K562 (cell line): ENCODE data around the gene PIK3CB. TPM values are rescaled to one million over a fixed set of nuclear protein-coding genes. Genes with fewer than 3 reads are reported as not detected.
A peak's percentile ranks its signal among the peaks of the same experiment; 100 is the strongest.

Source experiments
- ATAC-seq: fragments of 200-7000 bp; cut with Tn5 transposase; 3 replicates; pipeline ENCODE4 v1.9.1; 2020; ENCODE audit warnings: moderate library complexity
- BruUV-seq: library from RNA; stranded (reverse); fragments of 400-500 nt; replicated peaks from 2 replicates; lab custom pipeline; 2021; lab: Mats Ljungman, UMichigan
- CTCF ChIA-PET: fragments of 300-600 bp; formaldehyde crosslinking; extraction: SDS; loops from one replicate; lab custom pipeline; 2021; ENCODE audit warnings: low intra/inter-chr PET ratio; lab: Yijun Ruan, JAX
- POLR2A ChIA-PET: fragments of 300-600, 350-650 bp; sonication (Branson Sonifier 250); formaldehyde crosslinking; extraction: SDS; loops from one replicate; lab custom pipeline; 2021; ENCODE audit warnings: antibody characterized with exemption, inconsistent platforms; lab: Yijun Ruan, JAX
- DNase-seq, 4 experiments: peaks; one replicate each; pipeline versions ENCODE4 v3.0.0 to v3.0.0-alpha.2; 2011 to 2018; ENCODE audit warnings: low spot score in 3 of 4, mixed read lengths in 3 of 4; ENCODE audit errors: extremely low read depth in 1 of 4
- FAIRE-seq: peaks from 2 replicates; lab custom pipeline; 2011; peaks lifted over from hg19 to GRCh38; lab: Jason Lieb, UNC
- H2AFZ ChIP-seq: 2 replicates; pipeline ENCODE4 v1.6.0; 2011; ENCODE audit warnings: low read depth, low read length, control low read depth, inconsistent platforms
- H3K27ac ChIP-seq: fragments of 200-600 bp; 3 replicates; pipeline ENCODE4 v1.8.0; 2011; ENCODE audit warnings: low read depth, mild to moderate bottlenecking, control low read depth, inconsistent platforms, low read length, moderate library complexity, mixed read lengths; ENCODE audit errors: extremely low read depth
- H3K27me3 ChIP-seq, 2 experiments: fragments of 300-600 bp in 1 of 2; 2 replicates in 1 of 2; 3 replicates in 1 of 2; pipeline versions ENCODE4 v1.6.0 to v1.8.0; 2011; ENCODE audit warnings: inconsistent platforms in 2 of 2, low read length in 2 of 2, mild to moderate bottlenecking in 1 of 2, mixed read lengths in 1 of 2, moderate library complexity in 1 of 2; ENCODE audit not compliant: control insufficient read depth in 2 of 2, insufficient read depth in 2 of 2
- H3K36me3 ChIP-seq: fragments of 300-600 bp; 3 replicates; pipeline ENCODE4 v1.8.0; 2011; ENCODE audit warnings: mild to moderate bottlenecking, low read length, inconsistent platforms; ENCODE audit not compliant: control insufficient read depth, insufficient read depth
- H3K4me1 ChIP-seq, 2 experiments: fragments of 200-600 bp in 1 of 2; replicated peaks in 1 of 2; 2 replicates in 1 of 2; 3 replicates in 1 of 2; pipeline versions ENCODE4 v1.5.1 to v1.8.0; 2011; ENCODE audit warnings: inconsistent platforms in 2 of 2, low read length in 2 of 2, mild to moderate bottlenecking in 1 of 2, mixed read lengths in 1 of 2, moderate library complexity in 1 of 2; ENCODE audit not compliant: control insufficient read depth in 2 of 2, insufficient read depth in 2 of 2
- H3K4me2 ChIP-seq: 2 replicates; pipeline ENCODE4 v1.6.1; 2011; ENCODE audit warnings: low read length, control low read depth, inconsistent platforms, mixed read lengths; ENCODE audit not compliant: insufficient read depth
- H3K4me3 ChIP-seq: fragments of 200-600 bp; sonication (generic), shearing (Covaris generic); 2 replicates; pipeline ENCODE4 v1.5.1; 2016; ENCODE audit warnings: control low read depth, inconsistent platforms
- H3K79me2 ChIP-seq: fragments of 200-600 bp; 3 replicates; pipeline ENCODE4 v1.8.0; 2011; ENCODE audit warnings: low read length, inconsistent platforms; ENCODE audit not compliant: control insufficient read depth, insufficient read depth
- H3K9ac ChIP-seq, 2 experiments: 2 replicates each; pipeline versions ENCODE4 v1.6.0 to v1.6.1; 2011; ENCODE audit warnings: low read depth in 2 of 2, low read length in 2 of 2, control low read depth in 1 of 2, inconsistent platforms in 1 of 2, mild to moderate bottlenecking in 1 of 2, mixed read lengths in 1 of 2; ENCODE audit not compliant: insufficient read depth in 1 of 2
- H3K9me1 ChIP-seq: one replicate; pipeline ENCODE4 v1.6.0; 2011; ENCODE audit warnings: inconsistent platforms, mild to moderate bottlenecking, low read length, moderate library complexity; ENCODE audit not compliant: control insufficient read depth, insufficient read depth
- H3K9me3 ChIP-seq: replicated peaks from 2 replicates; pipeline ENCODE4 v1.5.1; 2011; ENCODE audit warnings: low read depth, low read length, inconsistent platforms; ENCODE audit not compliant: control insufficient read depth, insufficient read depth
- H4K20me1 ChIP-seq: replicated peaks from 2 replicates; pipeline ENCODE4 v1.6.1; 2011; ENCODE audit warnings: low read length, inconsistent platforms, mixed read lengths; ENCODE audit not compliant: control insufficient read depth, insufficient read depth
- CHD2 ChIP-seq: IDR thresholded peaks from 2 replicates; pipeline ENCODE4 v1.6.1; 2011; ENCODE audit warnings: low read depth, low read length
- DDX20 ChIP-seq: fragments of 450-650 bp; IDR thresholded peaks from 2 replicates; pipeline ENCODE4 v1.6.1; 2016; ENCODE audit warnings: missing genetic modification characterization, low read depth, mild to moderate bottlenecking, missing compliant biosample characterization, moderate library complexity
- ELF1 ChIP-seq: fragments of 200-800 bp; sonication (Bioruptor generic); IDR thresholded peaks from 2 replicates; pipeline ENCODE4 v1.6.1; 2016; ENCODE audit warnings: missing genetic modification characterization, missing compliant biosample characterization
- FOXM1 ChIP-seq, 2 experiments: fragments of 450-650 bp in 1 of 2; sonication (generic) in 1 of 2; formaldehyde crosslinking in 1 of 2; IDR thresholded peaks; 2 replicates each; pipeline versions ENCODE4 v1.6.1 to v1.9.0; 2017 to 2022; ENCODE audit warnings: low read depth in 2 of 2, mild to moderate bottlenecking in 2 of 2, missing genetic modification reagents in 1 of 2, moderate library complexity in 1 of 2
- NFRKB ChIP-seq: fragments of 450-650 bp; IDR thresholded peaks from 2 replicates; pipeline ENCODE4 v1.6.1; 2016; ENCODE audit warnings: low read depth
- SMARCA5 ChIP-seq: fragments of 450-650 bp; IDR thresholded peaks from 2 replicates; pipeline ENCODE4 v1.6.1; 2016
- ZNF644 ChIP-seq: fragments of 200-800 bp; sonication (Bioruptor generic); IDR thresholded peaks from 2 replicates; pipeline ENCODE4 v1.6.1; 2016; ENCODE audit warnings: low read depth, missing genetic modification characterization, missing compliant biosample characterization
- WGBS: fragments of 100-300 bp; shearing (Covaris generic); methylation state at CpG from one replicate; pipeline ENCODE4 v1.1.6; 2016; ENCODE audit warnings: low coverage, mixed read lengths; ENCODE audit not compliant: insufficient coverage; ENCODE audit errors: missing lambda C conversion rate; 5-methylcytosine and 5-hydroxymethylcytosine counted together
- in situ Hi-C: fragments of 300-500 bp; cut with MboI; formaldehyde crosslinking; loops from 4 replicates; pipeline ENCODE4 v1.15.0; 2018; ENCODE audit warnings: inconsistent platforms, mixed read lengths
- intact Hi-C: fragments of 100-400 bp; cut with micrococcal nuclease; formaldehyde crosslinking; loops from 2 replicates; pipeline ENCODE4 v1.14.2; 2022
- polyA plus RNA-seq, 8 experiments: library from polyadenylated mRNA; depleted of rRNA in 4 of 8; stranded (reverse) in 5 of 8; unstranded in 3 of 8; fragments of >200 nt; fragmentation: Nextera tagmentation in 2 of 8; fragmentation: Illumina TruSeq in 1 of 8; extraction: Ambion mirVana in 2 of 8; extraction: Trizol in 1 of 8; gene quantifications; 2 replicates each; pipeline versions ENCODE4 v1.2.1 to v1.2.3, GENCODE V29; 2011 to 2014; ENCODE audit warnings: inconsistent platforms in 1 of 8, missing spikeins in 1 of 8
- total RNA-seq, 7 experiments: library from RNA; depleted of rRNA in 6 of 7; stranded (reverse); fragments of >200 nt in 6 of 7; fragmentation: Illumina TruSeq in 2 of 7; extraction: Trizol in 2 of 7; gene quantifications; 2 replicates each; pipeline versions ENCODE4 v1.2.1 to v1.2.3, GENCODE V29; 2011 to 2021; ENCODE audit warnings: low replicate concordance in 1 of 7
- TF ChIP-seq, protein P1 (sequence below), 2 experiments: IDR thresholded peaks; 2 replicates each; pipeline ENCODE4 v1.6.1; 2011; ENCODE audit warnings: borderline replicate concordance in 1 of 2, control low read depth in 1 of 2, low read depth in 1 of 2, low read length in 1 of 2, mild to moderate bottlenecking in 1 of 2, mixed read lengths in 1 of 2, moderate library complexity in 1 of 2; ENCODE audit not compliant: insufficient read depth in 1 of 2, insufficient read length in 1 of 2, poor library complexity in 1 of 2, severe bottlenecking in 1 of 2; ENCODE audit errors: extremely low read depth in 1 of 2
- TF ChIP-seq, protein P2 (sequence below), 2 experiments: fragments of 250-450 bp in 1 of 2; fragments of 450-650 bp in 1 of 2; sonication (Bioruptor Pico) in 1 of 2; IDR thresholded peaks; 2 replicates each; pipeline versions ENCODE4 v1.6.1 to v1.8.0; 2016 to 2021; ENCODE audit warnings: mild to moderate bottlenecking in 2 of 2, moderate library complexity in 2 of 2, missing compliant biosample characterization in 1 of 2, missing genetic modification characterization in 1 of 2
- TF ChIP-seq, protein P3 (sequence below): sonication (generic); formaldehyde crosslinking; IDR thresholded peaks from 2 replicates; pipeline ENCODE4 v1.9.0; 2022; ENCODE audit warnings: mild to moderate bottlenecking, missing genetic modification reagents
- TF ChIP-seq, protein P4 (sequence below): IDR thresholded peaks from 2 replicates; pipeline ENCODE4 v1.6.1; 2016; ENCODE audit warnings: missing genetic modification characterization, missing compliant biosample characterization

Gene PIK3CB
- total and polyA plus RNA-seq, 9 of the 15 experiments (the other 6 are each of a cell fraction or from before 2014, with no cell fraction given), result 15.3 to 62.6 (median 28.3) TPM

DNA sequence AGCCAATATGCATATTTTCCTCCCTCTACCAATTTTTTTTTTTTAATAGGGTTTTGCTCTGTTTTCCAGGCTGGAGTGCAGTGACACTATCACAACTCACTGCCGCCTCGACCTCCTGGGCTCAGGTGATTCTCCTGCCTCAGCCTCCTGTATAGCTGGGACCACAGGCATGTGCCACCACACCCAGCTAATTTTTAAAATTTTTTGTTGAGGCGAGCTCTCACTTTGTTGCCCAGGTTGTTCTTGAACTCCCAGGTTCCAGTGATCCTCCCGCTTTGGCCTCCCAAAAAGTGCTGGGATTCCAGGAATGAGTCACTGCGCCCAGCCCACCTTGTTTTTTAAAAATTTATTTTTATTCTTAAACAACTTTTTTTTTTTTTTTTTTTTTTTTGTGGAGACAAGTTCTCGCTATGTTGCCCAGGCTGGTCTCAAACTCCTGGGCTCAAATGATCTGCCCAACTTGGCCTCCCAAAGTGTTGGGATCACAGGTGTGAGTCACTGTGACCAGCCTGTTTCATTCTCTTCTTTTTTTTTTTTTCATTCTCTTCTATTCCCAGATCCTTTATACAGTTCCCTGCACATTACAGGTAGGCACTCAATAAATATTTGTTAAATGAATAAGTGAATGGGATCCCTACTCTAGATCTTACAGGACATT lies 40.5 kb upstream of the PIK3CB start:
- DNase-seq (no peak), ATAC-seq (peak; percentile 31), FAIRE-seq (no peak)
- CTCF ChIA-PET, result no interaction called here
- Histone ChIP-seq H3K27ac (peak overlapping the region; percentile 98), H3K9me1 (no peaks in the 10 kb centered on the region), H3K9ac (peak overlapping the region; percentile 39 to 63; a peak in 3 of 4 replicates), H2AFZ (peak overlapping the region; percentile 59; the same call in 1 of the 2 replicates), H3K36me3 (no peaks in the 10 kb centered on the region), H3K9me3 (peaks cover 9% of the 10 kb centered on the region; the same call in 1 of the 2 replicates), H4K20me1 (no peaks in the 10 kb centered on the region), H3K4me3 (no peak overlapping the region), H3K4me2 (peak overlapping the region; percentile 82; the same call in 1 of the 2 replicates), H3K4me1 (peaks cover 5 to 29% of the 10 kb centered on the region in 2 experiments; a peak in 3 of 5 replicates), H3K27me3 (no peaks in the 10 kb centered on the region), H3K79me2 (no peaks in the 10 kb centered on the region)
- intact Hi-C loops, result loop anchor here (1.0 kb wide), 2 partner anchors 12 to 40 kb away; no protein-coding TSS in a partner anchor
- in situ Hi-C loops, result no loop called here
- POLR2A ChIA-PET, result interaction anchor here (0.7 to 2.8 kb wide), 13 partner anchors 9 to 70 kb away, joined by 3 to 17 read pairs (median 4); no protein-coding TSS in a partner anchor
- no TSS peak for BruUV-seq
- WGBS, result 30% methylated on average over 6 of the region's 6 CpGs
- TF ChIP-seq SMARCA5 (peak; percentile 60; the same call in 1 of the 2 replicates), ELF1 (tag) (0 out of 2 replicates have a peak, but pooled peaks have one; percentile 20), DDX20 (0 out of 2 replicates have a peak, but pooled peaks have one; percentile 8), ZNF644 (tag) (peak; percentile 69; the same call in 1 of the 2 replicates), CHD2 (0 out of 2 replicates have a peak, but pooled peaks have one; percentile 15), FOXM1 (IDR thresholded peaks at IDR 0.05; ENCODE audit: low read depth) (no peak), FOXM1 (CRISPR knock-in tag; IDR thresholded peaks at IDR 0.05; ENCODE audit: low read depth) (no peak), NFRKB (0 out of 2 replicates have a peak, but pooled peaks have one; percentile 11)
- TF ChIP-seq, protein P1, sequence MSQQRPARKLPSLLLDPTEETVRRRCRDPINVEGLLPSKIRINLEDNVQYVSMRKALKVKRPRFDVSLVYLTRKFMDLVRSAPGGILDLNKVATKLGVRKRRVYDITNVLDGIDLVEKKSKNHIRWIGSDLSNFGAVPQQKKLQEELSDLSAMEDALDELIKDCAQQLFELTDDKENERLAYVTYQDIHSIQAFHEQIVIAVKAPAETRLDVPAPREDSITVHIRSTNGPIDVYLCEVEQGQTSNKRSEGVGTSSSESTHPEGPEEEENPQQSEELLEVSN (IDR thresholded peaks at IDR 0.05; ENCODE audit: borderline replicate concordance in 1 of 2, extremely low read depth in 1 of 2, insufficient read depth in 1 of 2, insufficient read length in 1 of 2, low read depth in 1 of 2, low read length in 1 of 2, poor library complexity in 1 of 2, severe bottlenecking in 1 of 2), result peak in 1 of 2 experiments; percentile 17
- TF ChIP-seq, protein P2, sequence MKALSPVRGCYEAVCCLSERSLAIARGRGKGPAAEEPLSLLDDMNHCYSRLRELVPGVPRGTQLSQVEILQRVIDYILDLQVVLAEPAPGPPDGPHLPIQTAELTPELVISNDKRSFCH (CRISPR knock-in tag; IDR thresholded peaks at IDR 0.05), result no peak
- TF ChIP-seq, protein P2 (tag; IDR thresholded peaks at IDR 0.05), result no peak
- TF ChIP-seq, protein P3, sequence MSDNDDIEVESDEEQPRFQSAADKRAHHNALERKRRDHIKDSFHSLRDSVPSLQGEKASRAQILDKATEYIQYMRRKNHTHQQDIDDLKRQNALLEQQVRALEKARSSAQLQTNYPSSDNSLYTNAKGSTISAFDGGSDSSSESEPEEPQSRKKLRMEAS (CRISPR knock-in tag), result peak; percentile 36; the same call in 1 of the 2 replicates
- TF ChIP-seq, protein P4, sequence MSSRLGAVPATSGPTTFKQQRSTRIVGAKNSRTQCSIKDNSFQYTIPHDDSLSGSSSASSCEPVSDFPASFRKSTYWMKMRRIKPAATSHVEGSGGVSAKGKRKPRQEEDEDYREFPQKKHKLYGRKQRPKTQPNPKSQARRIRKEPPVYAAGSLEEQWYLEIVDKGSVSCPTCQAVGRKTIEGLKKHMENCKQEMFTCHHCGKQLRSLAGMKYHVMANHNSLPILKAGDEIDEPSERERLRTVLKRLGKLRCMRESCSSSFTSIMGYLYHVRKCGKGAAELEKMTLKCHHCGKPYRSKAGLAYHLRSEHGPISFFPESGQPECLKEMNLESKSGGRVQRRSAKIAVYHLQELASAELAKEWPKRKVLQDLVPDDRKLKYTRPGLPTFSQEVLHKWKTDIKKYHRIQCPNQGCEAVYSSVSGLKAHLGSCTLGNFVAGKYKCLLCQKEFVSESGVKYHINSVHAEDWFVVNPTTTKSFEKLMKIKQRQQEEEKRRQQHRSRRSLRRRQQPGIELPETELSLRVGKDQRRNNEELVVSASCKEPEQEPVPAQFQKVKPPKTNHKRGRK (tag), result peak; percentile 50
